Peyer's patch (tissue), 4 donors: Measurements from ENCODE around the gene PGS1. TPM values are rescaled to one million over a fixed set of nuclear protein-coding genes. Genes with fewer than 3 reads are reported as not detected.

Source experiments
- DNase-seq, 3 donors: peaks; one replicate each; pipeline ENCODE4 v3.0.0-alpha.2; 2017 to 2019
- H3K27ac ChIP-seq, 4 donors: fragments of 200-600 bp; sonication (generic); one replicate each; pipeline ENCODE4 v1.5.1; 2016 to 2019
- H3K27me3 ChIP-seq, 2 donors: fragments of 200-600 bp; sonication (generic); one replicate each; pipeline ENCODE4 v1.5.1; 2019
- H3K36me3 ChIP-seq, 3 donors: fragments of 200-600 bp; sonication (generic); one replicate each; pipeline ENCODE4 v1.5.1; 2016 to 2019
- H3K4me1 ChIP-seq, 4 donors: fragments of 200-600 bp; sonication (generic); one replicate each; pipeline ENCODE4 v1.5.1; 2016 to 2019
- H3K4me3 ChIP-seq, 4 donors: fragments of 200-600 bp; sonication (generic); 1 replicate in 3 of 4; 2 replicates in 1 of 4; pipeline ENCODE4 v1.5.1; 2016 to 2019; ENCODE audit warnings: mild to moderate bottlenecking in 1 of 4
- H3K9me3 ChIP-seq, 4 donors: fragments of 200-600 bp; sonication (generic); one replicate each; pipeline ENCODE4 v1.5.1; 2016 to 2019; ENCODE audit warnings: mild to moderate bottlenecking in 1 of 4
- POLR2A ChIP-seq, 2 donors: fragments of 450-650 bp; IDR thresholded peaks; one replicate each; pipeline ENCODE4 v1.5.1; 2017; ENCODE audit warnings: antibody characterized with exemption in 2 of 2, mild to moderate bottlenecking in 2 of 2, moderate library complexity in 2 of 2
- total RNA-seq, 4 donors: library from RNA; depleted of rRNA; stranded (reverse); fragments of >200 nt; gene quantifications; one replicate each; pipeline ENCODE4 v1.1.0, GENCODE V29; 2016
- TF ChIP-seq, protein P1 (sequence below), 6 experiments: fragments of 450-650 bp in 4 of 6; fragments of 200-600 bp in 2 of 6; sonication (generic) in 1 of 6; IDR thresholded peaks; one replicate each; pipeline ENCODE4 v1.5.1; 2017 to 2019; ENCODE audit warnings: antibody characterized with exemption in 6 of 6, mild to moderate bottlenecking in 3 of 6, moderate library complexity in 1 of 6

PGS1 gene
- total RNA-seq, 4 donors from 2014 or later = 32.4 to 149 (median 116) TPM

DNA sequence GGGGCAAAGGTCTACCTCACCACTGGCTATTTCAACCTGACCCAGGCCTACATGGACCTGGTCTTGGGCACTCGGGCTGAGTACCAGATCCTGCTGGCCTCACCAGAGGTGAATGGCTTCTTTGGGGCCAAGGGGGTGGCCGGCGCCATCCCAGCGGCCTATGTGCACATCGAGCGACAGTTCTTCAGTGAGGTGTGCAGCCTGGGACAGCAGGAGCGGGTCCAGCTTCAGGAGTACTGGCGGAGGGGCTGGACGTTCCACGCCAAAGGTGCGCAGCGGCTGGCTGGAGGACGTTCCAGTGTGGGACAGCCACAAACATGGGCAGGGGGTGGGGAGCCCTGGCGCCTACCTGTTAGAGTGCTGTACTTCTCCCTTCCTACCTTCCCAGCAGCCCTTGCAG is 25.4 kb downstream of the PGS1 start:
- TF ChIP-seq, protein P1, sequence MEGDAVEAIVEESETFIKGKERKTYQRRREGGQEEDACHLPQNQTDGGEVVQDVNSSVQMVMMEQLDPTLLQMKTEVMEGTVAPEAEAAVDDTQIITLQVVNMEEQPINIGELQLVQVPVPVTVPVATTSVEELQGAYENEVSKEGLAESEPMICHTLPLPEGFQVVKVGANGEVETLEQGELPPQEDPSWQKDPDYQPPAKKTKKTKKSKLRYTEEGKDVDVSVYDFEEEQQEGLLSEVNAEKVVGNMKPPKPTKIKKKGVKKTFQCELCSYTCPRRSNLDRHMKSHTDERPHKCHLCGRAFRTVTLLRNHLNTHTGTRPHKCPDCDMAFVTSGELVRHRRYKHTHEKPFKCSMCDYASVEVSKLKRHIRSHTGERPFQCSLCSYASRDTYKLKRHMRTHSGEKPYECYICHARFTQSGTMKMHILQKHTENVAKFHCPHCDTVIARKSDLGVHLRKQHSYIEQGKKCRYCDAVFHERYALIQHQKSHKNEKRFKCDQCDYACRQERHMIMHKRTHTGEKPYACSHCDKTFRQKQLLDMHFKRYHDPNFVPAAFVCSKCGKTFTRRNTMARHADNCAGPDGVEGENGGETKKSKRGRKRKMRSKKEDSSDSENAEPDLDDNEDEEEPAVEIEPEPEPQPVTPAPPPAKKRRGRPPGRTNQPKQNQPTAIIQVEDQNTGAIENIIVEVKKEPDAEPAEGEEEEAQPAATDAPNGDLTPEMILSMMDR (IDR thresholded peaks at IDR 0.05) = no peak
- TF ChIP-seq POLR2A (IDR thresholded peaks at IDR 0.05) = no peak
- Histone ChIP-seq H3K4me1 (peaks cover 0 to 24% (median 8%) of the 10 kb centered on the region in 4 donors), H3K27me3 (no peaks in the 10 kb centered on the region), H3K4me3 (no peak overlapping the region), H3K27ac (no peak overlapping the region), H3K36me3 (peaks cover 0 to 73% (median 0%) of the 10 kb centered on the region in 3 donors), H3K9me3 (no peaks in the 10 kb centered on the region)
- DNase-seq = no peak

DNA sequence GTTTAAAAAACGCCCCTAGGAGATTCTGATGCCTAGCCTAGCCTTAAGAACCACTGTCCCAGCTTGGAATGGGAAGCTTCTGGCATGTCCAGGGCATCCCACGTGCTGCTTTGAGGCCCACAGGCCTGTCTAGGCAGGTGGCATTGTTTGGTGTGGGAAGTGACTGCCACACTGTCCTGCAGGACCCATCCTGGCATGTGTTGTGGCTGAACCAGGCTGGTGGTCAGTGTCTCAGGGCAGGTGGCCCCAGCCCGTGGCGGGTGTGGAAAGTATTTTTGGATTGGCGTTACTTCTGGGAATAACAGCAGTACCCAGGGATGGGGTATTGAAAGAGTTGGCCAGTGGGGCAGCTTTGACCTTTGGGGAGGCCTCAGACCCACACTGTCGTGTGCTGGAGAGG is 27.9 kb downstream of the PGS1 start:
- H3K4me1 ChIP-seq = peaks cover 0 to 47% (median 16%) of the 10 kb centered on the region in 4 donors
- DNase-seq = no peak
- peaks cover 0 to 48% (median 0%) of the 10 kb centered on the region in 3 donors for H3K36me3 ChIP-seq
- TF ChIP-seq, protein P1 (IDR thresholded peaks at IDR 0.05) = no peak
- no peak for TF ChIP-seq POLR2A (IDR thresholded peaks at IDR 0.05)
- H3K27me3 ChIP-seq = no peaks in the 10 kb centered on the region
- H3K27ac ChIP-seq = no peak overlapping the region
- H3K9me3 ChIP-seq = no peaks in the 10 kb centered on the region
- no peak overlapping the region for H3K4me3 ChIP-seq

DNA sequence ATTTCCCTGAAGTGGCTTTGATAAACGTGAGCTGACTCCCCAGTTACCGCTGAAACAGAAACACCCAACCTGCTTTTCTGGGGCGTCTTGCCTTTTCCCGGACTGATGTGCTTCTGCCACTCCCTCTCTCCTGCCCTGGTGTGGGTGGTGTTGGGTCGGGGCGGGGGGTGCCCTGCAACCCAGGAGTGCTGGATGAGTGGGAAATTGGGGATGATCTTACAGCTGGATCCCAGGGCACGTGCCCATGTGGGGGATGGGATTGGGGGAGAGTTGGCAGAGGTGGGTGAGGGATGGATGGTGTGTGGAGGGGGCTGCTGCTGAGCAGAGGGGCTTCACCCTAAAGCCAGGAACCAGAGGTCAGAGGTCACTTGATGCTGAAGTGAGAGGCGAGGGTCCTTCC is 28.5 kb downstream of the PGS1 start:
- H3K4me3 ChIP-seq = no peak overlapping the region
- DNase-seq = no peak
- peaks cover 0 to 52% (median 17%) of the 10 kb centered on the region in 4 donors for H3K4me1 ChIP-seq
- H3K27ac ChIP-seq = peak overlapping the region in 1 of 4 donors; percentile 94
- no peak for TF ChIP-seq POLR2A (IDR thresholded peaks at IDR 0.05)
- TF ChIP-seq, protein P1 (IDR thresholded peaks at IDR 0.05) = no peak
- no peaks in the 10 kb centered on the region for H3K27me3 ChIP-seq
- H3K9me3 ChIP-seq = no peaks in the 10 kb centered on the region
- peaks cover 0 to 42% (median 0%) of the 10 kb centered on the region in 3 donors for H3K36me3 ChIP-seq

DNA sequence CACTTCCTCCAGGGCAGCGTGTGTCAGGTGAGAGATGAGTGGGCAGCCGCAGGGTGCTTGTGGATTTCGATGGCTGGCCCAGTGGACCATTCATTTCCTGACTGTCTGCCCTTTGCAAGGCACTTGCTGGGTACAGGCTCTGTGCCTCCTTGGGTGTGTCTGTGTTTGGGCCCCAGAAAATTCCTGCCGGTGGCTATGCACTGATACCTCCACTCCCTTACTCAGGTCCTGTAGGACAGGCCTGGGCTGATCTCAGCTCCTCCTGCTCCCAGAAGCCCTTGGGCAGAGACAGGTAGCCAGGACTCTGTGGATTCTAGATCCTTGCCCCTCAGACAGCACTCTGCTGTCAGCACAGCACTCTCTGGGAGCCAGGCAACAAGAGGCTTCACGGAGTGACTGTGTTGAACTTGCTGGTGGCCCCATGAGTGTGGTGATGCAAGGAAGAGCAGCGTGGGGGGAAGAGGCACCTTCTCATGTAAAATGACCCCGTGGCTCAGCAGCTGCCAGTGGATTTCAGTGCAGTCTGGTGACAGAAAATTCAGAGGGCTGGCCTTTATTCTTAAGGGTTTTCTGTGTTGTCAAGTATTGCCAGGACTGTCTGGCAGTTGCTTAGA is 29.0 kb downstream of the PGS1 start:
- peak in 1 of 3 donors; percentile 48 for DNase-seq
- peaks cover 0 to 38% (median 0%) of the 10 kb centered on the region in 3 donors for H3K36me3 ChIP-seq
- H3K4me3 ChIP-seq = no peak overlapping the region
- peak overlapping the region in 1 of 4 donors; percentile 94 for H3K27ac ChIP-seq
- H3K4me1 ChIP-seq = peaks cover 0 to 58% (median 18%) of the 10 kb centered on the region in 4 donors
- no peaks in the 10 kb centered on the region for H3K27me3 ChIP-seq
- TF ChIP-seq POLR2A (IDR thresholded peaks at IDR 0.05) = no peak
- H3K9me3 ChIP-seq = no peaks in the 10 kb centered on the region

DNA sequence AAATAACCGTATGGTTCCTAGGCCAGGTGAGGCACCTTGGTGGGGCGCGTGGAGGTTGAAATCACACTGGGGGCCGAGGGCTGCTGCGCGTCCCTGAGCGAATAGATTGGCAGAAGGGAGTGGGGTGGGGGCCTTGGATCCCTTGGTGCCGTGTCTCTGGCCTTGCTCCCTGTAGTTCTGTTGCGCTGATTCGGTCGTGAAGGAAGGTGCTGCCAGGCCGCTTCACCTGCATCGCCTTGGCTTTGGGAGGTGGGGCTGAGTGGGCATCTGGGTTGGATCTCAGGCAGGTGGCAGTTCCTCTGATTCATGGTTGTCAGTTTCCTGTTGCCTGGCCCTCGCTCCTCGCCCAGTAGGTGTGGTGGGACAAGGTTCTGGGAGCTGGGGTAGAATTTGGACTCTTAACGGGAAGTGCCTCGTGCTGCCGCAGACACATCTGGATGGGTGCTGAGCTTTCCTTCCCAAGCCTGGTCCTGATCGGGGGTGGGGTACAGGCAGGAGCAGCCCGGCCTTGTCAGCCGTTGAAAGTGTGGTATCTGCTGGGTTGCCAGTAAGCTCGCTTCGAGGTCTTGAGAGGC is 30.1 kb downstream of the PGS1 start:
- Histone ChIP-seq H3K27me3 (no peaks in the 10 kb centered on the region), H3K4me3 (peak overlapping the region in 1 of 4 donors; percentile 34), H3K36me3 (peaks cover 0 to 27% (median 0%) of the 10 kb centered on the region in 3 donors), H3K4me1 (peaks cover 10 to 68% (median 20%) of the 10 kb centered on the region in 4 donors), H3K27ac (peak overlapping the region in 3 of 4 donors; percentile 45 to 94 (median 76)), H3K9me3 (no peaks in the 10 kb centered on the region)
- TF ChIP-seq, protein P1 (IDR thresholded peaks at IDR 0.05) = no peak
- TF ChIP-seq POLR2A (IDR thresholded peaks at IDR 0.05) = no peak
- DNase-seq = peak in 2 of 3 donors; percentile 79 to 84
